ENCODE results near the gene TMEM232. TPM values are rescaled to one million over a fixed set of nuclear protein-coding genes. Genes with fewer than 3 reads are reported as not detected.
"Not testable (repeated sequence)": the region's sequence is repeated elsewhere in the genome, so short reads cannot be mapped to it uniquely, and the experiment has no call there.

The TMEM232 gene
- total RNA-seq, 2 experiments from 2014 or later: 1.1 to 1.7 TPM

DNA sequence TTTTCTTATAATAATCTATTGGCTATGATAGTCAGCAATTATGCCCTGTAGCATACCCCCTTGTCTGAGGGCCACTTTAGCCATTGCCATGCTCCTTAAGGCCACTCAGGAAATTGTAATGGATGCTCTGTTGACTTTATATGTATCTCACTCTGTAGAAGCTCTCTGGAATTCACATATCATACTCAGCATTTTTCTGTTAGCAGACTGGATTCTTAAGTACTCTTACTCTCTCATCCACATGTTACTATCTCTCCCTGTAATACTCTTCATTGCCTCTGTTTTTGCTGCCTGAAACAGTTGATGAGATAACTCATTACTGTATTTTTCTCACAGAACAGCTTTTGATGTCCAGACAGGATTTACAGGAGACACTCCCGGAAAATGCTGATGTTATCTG, 24.2 kb downstream of the TMEM232 start:
- ChIA-PET CTCF (no interaction called here), POLR2A (no interaction called here)

DNA sequence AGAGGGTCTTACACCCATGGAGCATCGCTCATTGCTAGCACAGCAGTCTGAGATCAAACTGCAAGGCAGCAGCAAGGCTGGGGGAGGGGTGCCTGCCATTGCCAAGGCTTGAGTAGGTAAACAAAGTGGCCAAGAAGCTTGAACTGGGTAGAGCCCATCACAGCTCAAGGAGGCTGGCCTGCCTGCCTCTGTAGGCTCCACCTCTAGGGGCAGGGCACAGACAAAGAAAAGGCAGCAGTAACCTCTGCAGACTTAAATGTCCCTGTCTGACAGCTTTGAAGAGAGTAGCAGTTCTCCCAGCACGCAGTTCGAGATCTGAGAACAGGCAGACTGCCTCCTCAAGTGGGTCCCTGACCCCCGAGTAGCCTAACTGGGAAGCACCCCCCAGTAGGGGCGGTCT, 33.8 kb downstream of the TMEM232 start:
- CTCF ChIA-PET; POLR2A ChIA-PET; H3K27me3 Mint-ChIP-seq; H3K4me3 Mint-ChIP-seq; H3K36me3 Mint-ChIP-seq (ENCODE audit: low read depth); H3K9me3 Mint-ChIP-seq; DNase-seq; H3K4me1 Mint-ChIP-seq; H3K27ac Mint-ChIP-seq: not testable (repeated sequence)

More for the DNA sequence above, 24.2 kb downstream of the TMEM232 start:
- H3K36me3 Mint-ChIP-seq (ENCODE audit: low read depth): no peaks in the 10 kb centered on the region
- H3K4me1 Mint-ChIP-seq: no peaks in the 10 kb centered on the region
- H3K27me3 Mint-ChIP-seq: peaks cover 9% of the 10 kb centered on the region
- no peak overlapping the region for H3K27ac Mint-ChIP-seq
- H3K4me3 Mint-ChIP-seq: no peak overlapping the region
- DNase-seq: no peak
- H3K9me3 Mint-ChIP-seq: no peaks in the 10 kb centered on the region

DNA sequence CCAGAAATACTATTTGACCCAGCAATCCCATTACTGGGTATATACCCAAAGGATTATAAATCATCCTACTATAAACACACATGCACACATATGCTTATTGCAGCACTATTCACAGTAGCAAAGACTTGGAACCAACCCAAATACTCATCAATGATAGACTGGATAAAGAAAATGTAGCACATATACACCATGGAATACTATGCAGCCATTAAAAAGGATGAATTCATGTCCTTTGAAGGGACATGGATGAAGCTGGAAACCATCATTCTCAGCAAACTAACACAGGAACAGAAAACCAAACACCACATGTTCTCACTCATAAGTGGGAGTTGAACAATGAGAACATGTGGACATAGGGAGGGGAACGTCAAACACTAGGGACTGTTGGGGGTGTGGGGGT, 35.9 kb downstream of the TMEM232 start:
- H3K4me3 Mint-ChIP-seq; H3K9me3 Mint-ChIP-seq; H3K36me3 Mint-ChIP-seq (ENCODE audit: low read depth); CTCF ChIA-PET; DNase-seq; H3K27ac Mint-ChIP-seq; POLR2A ChIA-PET; H3K27me3 Mint-ChIP-seq: not testable (repeated sequence)
- H3K4me1 Mint-ChIP-seq: peaks cover 16% of the 10 kb centered on the region

DNA sequence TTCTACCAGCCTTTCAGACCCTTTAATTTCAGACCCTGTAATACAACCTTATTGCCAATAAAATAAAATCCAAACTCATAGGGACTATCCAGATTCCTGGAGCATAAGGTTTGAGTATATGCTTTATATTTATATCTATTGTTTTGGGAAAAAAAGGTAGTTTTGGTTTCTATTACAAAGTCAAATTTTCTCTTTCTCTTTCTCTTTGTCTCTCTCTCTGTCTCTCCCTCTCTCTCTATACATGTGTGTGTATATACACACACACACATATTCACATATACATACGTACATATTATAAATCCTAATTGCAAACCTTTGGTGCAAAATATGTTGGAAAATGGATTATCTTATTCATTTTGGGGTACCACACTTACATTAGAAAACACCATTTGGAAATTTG, 39.0 kb downstream of the TMEM232 start:
- H3K4me3 Mint-ChIP-seq: no peak overlapping the region
- peaks cover 2% of the 10 kb centered on the region for H3K9me3 Mint-ChIP-seq
- peaks cover 16% of the 10 kb centered on the region for H3K4me1 Mint-ChIP-seq
- DNase-seq: no peak
- no peaks in the 10 kb centered on the region for H3K36me3 Mint-ChIP-seq (ENCODE audit: low read depth)
- no peaks in the 10 kb centered on the region for H3K27me3 Mint-ChIP-seq
- H3K27ac Mint-ChIP-seq: no peak overlapping the region
- CTCF ChIA-PET: no interaction called here
- POLR2A ChIA-PET: no interaction called here

DNA sequence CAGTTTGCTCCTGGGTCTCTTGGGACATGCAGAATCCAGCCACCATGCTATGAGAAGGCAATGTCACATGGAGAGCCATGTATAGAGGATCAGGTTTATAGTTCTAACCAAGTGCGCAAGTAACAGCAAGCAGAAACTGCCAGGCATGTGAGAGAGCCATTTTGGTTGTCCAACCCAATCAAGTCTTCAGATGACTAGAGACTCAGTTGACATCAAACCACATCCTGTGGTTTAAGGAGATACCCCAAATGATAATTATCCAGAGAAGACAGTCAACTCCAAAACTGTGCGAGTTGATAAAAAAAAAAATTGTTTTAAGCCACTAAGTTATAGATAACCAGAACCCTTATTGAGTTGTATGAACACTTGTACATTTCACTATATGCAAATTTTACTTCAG, 40.2 kb downstream of the TMEM232 start:
- POLR2A ChIA-PET: no interaction called here
- H3K4me1 Mint-ChIP-seq: peaks cover 16% of the 10 kb centered on the region
- CTCF ChIA-PET: no interaction called here
- no peaks in the 10 kb centered on the region for H3K36me3 Mint-ChIP-seq (ENCODE audit: low read depth)
- no peaks in the 10 kb centered on the region for H3K27me3 Mint-ChIP-seq
- DNase-seq: no peak
- H3K9me3 Mint-ChIP-seq: peaks cover 2% of the 10 kb centered on the region
- H3K27ac Mint-ChIP-seq: no peak overlapping the region
- no peak overlapping the region for H3K4me3 Mint-ChIP-seq

DNA sequence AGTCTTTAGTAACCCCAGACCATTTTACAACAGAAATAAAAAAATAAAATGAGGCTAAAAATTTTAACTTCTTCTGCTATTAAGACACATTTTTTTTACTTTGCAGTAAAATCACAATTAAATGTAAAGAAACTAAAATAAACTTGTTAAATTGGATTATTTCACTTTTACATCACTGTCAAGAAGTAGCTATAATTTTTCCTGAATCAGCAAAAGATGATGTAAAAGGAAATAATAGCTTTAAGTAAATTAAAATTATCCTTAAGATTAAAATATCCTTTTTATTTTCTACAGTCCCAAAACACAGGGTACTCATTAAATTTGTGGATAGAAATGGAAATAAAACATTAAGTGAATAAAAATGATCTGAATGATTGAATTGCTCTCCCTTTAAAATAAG, 44.5 kb downstream of the TMEM232 start:
- Mint-ChIP-seq H3K27me3 (no peaks in the 10 kb centered on the region), H3K9me3 (peaks cover 2% of the 10 kb centered on the region), H3K27ac (no peak overlapping the region), H3K36me3 (ENCODE audit: low read depth) (no peaks in the 10 kb centered on the region), H3K4me1 (peaks cover 12% of the 10 kb centered on the region), H3K4me3 (no peak overlapping the region)
- no peak for DNase-seq
- POLR2A ChIA-PET: no interaction called here
- CTCF ChIA-PET: no interaction called here

DNA sequence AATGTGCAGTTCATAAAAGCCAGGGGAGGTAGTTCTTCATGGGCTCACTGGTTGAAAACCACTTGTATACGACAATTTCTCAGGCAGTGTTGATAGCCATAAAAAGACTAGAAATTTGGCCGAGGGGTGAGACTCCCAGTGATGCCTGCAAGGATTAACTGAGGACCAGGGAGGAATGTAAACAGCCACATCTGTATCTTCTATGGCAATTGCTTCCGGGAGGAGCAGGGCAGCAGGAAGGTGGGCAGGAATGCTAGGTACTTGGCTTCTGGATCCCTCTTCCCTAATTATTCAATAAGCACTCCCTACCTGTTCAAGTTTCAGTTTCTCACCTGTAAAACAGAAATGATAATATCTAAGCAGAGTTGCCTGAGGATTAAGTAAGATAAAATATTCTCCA, 45.4 kb downstream of the TMEM232 start:
- no peak overlapping the region for H3K4me3 Mint-ChIP-seq
- POLR2A ChIA-PET: no interaction called here
- peaks cover under 1% of the 10 kb centered on the region for H3K9me3 Mint-ChIP-seq
- no peak for DNase-seq
- H3K27me3 Mint-ChIP-seq: no peaks in the 10 kb centered on the region
- H3K4me1 Mint-ChIP-seq: peaks cover 4% of the 10 kb centered on the region
- CTCF ChIA-PET: no interaction called here
- no peak overlapping the region for H3K27ac Mint-ChIP-seq
- no peaks in the 10 kb centered on the region for H3K36me3 Mint-ChIP-seq (ENCODE audit: low read depth)

DNA sequence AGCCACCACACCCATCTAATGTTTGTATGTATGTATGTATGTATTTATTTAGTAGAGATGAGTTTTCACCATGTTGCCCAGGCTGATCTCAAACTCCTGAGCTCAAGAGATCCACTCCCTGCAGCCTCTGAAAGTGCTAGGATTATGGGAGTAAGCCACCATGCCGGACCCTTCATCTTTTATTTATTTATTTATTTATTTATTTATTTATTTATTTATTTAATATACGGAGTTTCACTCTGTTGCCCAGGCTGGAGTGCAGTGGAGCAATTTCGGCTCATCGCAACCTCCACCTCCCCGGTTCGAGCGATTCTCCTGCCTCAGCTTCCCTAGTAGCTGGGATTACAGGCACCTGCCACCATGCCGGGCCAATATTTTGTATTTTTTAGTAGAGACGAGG, 49.9 kb downstream of the TMEM232 start:
- H3K4me1 Mint-ChIP-seq; H3K4me3 Mint-ChIP-seq; POLR2A ChIA-PET; CTCF ChIA-PET; H3K27ac Mint-ChIP-seq; H3K36me3 Mint-ChIP-seq (ENCODE audit: low read depth); H3K9me3 Mint-ChIP-seq; DNase-seq; H3K27me3 Mint-ChIP-seq: not testable (repeated sequence)

DNA sequence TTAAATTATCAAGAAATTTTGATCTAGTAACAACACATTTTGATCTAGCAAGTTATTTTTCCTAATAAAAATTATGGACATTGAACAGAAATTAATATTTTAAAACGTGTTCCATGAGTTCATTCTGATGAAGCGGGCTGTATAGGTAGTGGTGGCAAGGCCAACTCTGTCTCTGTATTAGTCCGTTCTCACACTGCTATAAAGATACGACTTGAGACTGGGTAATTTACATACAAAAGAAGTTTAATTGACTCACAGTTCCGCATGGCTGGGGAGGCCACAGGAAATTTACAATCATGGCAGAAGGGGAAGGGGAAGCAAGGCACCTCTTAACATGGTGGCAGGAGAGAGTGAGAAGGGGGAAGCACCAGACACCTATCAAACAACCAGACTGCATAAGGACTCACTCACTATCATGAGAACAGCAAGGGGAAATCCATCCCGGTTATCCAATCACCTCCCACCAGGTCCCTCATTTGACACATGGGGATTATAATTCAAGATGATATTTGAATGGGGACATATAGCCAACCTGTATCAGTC, 61.2 kb downstream of the TMEM232 start:
- DNase-seq: no peak
- CTCF ChIA-PET: no interaction called here
- Mint-ChIP-seq H3K4me3 (no peak overlapping the region), H3K36me3 (ENCODE audit: low read depth) (no peaks in the 10 kb centered on the region), H3K9me3 (no peaks in the 10 kb centered on the region), H3K27ac (no peak overlapping the region), H3K27me3 (no peaks in the 10 kb centered on the region), H3K4me1 (no peaks in the 10 kb centered on the region)
- POLR2A ChIA-PET: no interaction called here

DNA sequence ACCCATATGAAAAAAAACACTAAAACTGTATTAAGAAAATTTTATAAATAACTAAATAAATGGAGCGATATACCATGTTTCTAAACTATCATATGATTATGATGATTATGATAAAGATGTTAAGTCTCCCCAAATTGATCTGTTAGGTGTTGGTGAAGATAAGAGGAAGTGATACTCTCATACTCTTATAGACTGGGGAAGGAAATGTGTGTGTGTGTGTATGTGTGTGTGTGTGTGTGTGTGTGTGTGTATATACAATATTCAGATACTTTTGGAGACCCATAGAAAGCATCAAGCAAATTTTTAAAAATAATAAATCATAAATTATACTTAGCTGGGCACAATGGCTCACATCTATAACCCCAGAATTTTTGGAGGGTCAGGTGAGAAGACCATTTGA, 62.9 kb downstream of the TMEM232 start:
- no peak for DNase-seq
- ChIA-PET CTCF (interaction anchor here (0.7 kb wide), 1 partner anchor 349 kb away, joined by 3 read pairs; no protein-coding TSS in a partner anchor), POLR2A (no interaction called here)
- H3K36me3 Mint-ChIP-seq (ENCODE audit: low read depth): no peaks in the 10 kb centered on the region
- H3K27ac Mint-ChIP-seq: no peak overlapping the region
- H3K4me3 Mint-ChIP-seq: no peak overlapping the region
- no peaks in the 10 kb centered on the region for H3K9me3 Mint-ChIP-seq
- no peaks in the 10 kb centered on the region for H3K27me3 Mint-ChIP-seq
- H3K4me1 Mint-ChIP-seq: no peaks in the 10 kb centered on the region

DNA sequence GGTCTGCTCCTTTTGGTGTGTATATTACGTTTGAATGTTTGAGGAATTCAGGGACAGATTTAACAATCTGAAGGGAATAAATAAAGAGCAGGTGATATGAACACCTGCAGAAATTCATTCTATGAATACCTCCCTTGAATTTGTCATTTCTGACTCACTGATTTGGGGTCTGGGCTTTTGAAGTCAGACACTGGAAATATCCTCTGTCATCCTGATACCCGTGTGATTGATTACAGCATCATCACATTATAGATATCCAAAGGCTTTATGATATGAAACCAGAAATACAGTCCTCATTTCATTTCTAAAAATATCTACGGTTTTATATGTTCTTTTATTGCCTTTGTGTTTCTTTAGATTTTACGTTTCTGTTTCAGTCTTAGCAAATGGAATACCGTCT, 68.5 kb downstream of the TMEM232 start:
- ChIA-PET POLR2A (no interaction called here), CTCF (no interaction called here)
- Mint-ChIP-seq H3K9me3 (no peaks in the 10 kb centered on the region), H3K4me1 (no peaks in the 10 kb centered on the region), H3K27ac (no peak overlapping the region), H3K36me3 (ENCODE audit: low read depth) (no peaks in the 10 kb centered on the region), H3K4me3 (no peak overlapping the region), H3K27me3 (no peaks in the 10 kb centered on the region)
- DNase-seq: no peak

DNA sequence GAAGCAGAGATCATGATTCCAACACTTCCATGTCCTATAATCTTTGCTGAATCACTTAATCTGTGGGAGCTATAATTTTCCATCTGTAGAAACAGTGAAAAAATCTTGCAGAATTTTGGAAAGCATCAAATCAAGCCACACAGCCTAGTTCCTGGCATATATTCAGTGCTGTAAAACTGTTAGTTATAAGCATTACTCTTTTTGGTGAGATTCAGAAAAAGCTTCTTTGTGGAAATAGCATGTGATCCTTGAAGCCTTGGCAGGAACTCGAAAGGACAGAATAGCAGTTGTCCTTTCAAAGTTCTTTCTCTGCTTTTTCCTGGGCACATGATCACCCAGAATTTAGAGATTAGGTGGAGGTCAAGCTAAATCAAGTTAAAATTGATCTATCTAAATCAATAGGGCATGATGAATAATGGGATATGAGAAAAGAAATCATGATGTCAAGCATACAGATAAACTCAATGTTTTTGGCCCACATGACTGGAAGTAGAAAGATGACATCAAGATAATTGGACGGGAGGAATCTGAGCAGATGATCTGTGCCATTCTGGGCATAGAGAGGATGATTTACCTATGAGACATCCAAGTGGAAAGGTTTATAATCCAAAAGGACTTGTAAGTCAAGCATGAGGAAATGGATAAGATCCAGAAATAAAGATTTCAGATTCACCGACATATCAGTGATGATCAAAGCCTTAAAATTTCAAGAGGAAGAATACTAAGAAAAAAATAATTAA, 73.1 kb downstream of the TMEM232 start:
- ChIA-PET CTCF (no interaction called here), POLR2A (no interaction called here)
- H3K4me3 Mint-ChIP-seq: no peak overlapping the region
- H3K27ac Mint-ChIP-seq: no peak overlapping the region
- H3K36me3 Mint-ChIP-seq (ENCODE audit: low read depth): no peaks in the 10 kb centered on the region
- H3K4me1 Mint-ChIP-seq: no peaks in the 10 kb centered on the region
- no peak for DNase-seq
- no peaks in the 10 kb centered on the region for H3K9me3 Mint-ChIP-seq
- no peaks in the 10 kb centered on the region for H3K27me3 Mint-ChIP-seq

DNA sequence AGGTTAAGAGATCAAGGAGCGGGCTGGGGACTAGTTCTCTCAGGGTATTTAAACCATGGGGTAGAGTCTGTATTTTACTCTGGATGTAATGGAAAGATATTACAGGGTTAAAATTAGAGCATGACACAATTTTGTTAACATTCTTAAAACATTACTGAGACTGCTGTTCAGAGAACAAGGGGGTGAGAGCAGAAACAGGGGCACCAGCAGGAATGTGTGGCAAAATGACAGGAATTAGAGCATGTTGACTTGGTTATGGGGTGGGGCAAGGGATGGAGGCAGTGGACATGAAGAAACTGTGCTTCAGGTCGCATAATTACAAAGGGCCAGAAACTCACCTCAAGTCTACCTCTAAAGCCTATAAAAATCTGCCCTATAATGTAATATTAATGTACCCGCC, 75.0 kb downstream of the TMEM232 start:
- DNase-seq: no peak
- H3K9me3 Mint-ChIP-seq: no peaks in the 10 kb centered on the region
- CTCF ChIA-PET: no interaction called here
- POLR2A ChIA-PET: no interaction called here
- no peaks in the 10 kb centered on the region for H3K4me1 Mint-ChIP-seq
- H3K36me3 Mint-ChIP-seq (ENCODE audit: low read depth): no peaks in the 10 kb centered on the region
- H3K27ac Mint-ChIP-seq: no peak overlapping the region
- no peak overlapping the region for H3K4me3 Mint-ChIP-seq
- H3K27me3 Mint-ChIP-seq: no peaks in the 10 kb centered on the region

DNA sequence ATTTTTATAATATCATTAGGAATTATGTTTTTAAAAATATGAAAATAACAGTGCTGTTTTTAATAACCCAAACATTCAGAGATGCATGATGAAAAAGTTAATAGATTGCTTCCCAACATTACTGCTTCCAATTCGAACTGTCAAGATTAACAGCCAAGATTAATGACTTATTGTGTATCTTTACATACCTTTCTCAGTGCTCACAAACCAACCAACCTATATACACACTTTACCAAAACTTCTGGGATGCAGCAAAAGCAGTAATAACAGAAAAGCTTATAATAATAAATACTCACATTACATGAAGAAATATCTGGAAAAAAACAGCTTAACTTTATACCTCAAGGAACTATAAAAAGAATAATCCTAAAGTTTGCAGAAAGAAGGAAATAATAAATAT, 82.1 kb downstream of the TMEM232 start:
- no peaks in the 10 kb centered on the region for H3K9me3 Mint-ChIP-seq
- POLR2A ChIA-PET: no interaction called here
- H3K4me3 Mint-ChIP-seq: no peak overlapping the region
- no peaks in the 10 kb centered on the region for H3K27me3 Mint-ChIP-seq
- CTCF ChIA-PET: no interaction called here
- no peak for DNase-seq
- H3K4me1 Mint-ChIP-seq: no peaks in the 10 kb centered on the region
- no peaks in the 10 kb centered on the region for H3K36me3 Mint-ChIP-seq (ENCODE audit: low read depth)
- H3K27ac Mint-ChIP-seq: no peak overlapping the region
